SK-N-SH (cell line): ENCODE data around the gene PFDN5. TPM values are rescaled to one million over a fixed set of nuclear protein-coding genes. Genes with fewer than 3 reads are reported as not detected.

ENCODE experiments used
- CTCF ChIA-PET: fragments of 300-600, 350-600 bp; formaldehyde crosslinking; extraction: SDS; loops from one replicate; lab custom pipeline; 2021; lab: Yijun Ruan, JAX
- POLR2A ChIA-PET: fragments of 350-600 bp; sonication (Branson Sonifier 250); formaldehyde crosslinking; extraction: SDS; loops from one replicate; lab custom pipeline; 2020; ENCODE audit warnings: antibody characterized with exemption, inconsistent platforms; lab: Yijun Ruan, JAX
- DNase-seq: peaks from one replicate; pipeline ENCODE4 v3.0.0; 2012
- H2AFZ ChIP-seq: fragments of 200-600 bp; sonication (generic); 2 replicates; pipeline ENCODE4 v1.8.1; 2016; ENCODE audit warnings: antibody characterized with exemption, mild to moderate bottlenecking, low read depth
- H3F3A ChIP-seq: fragments of 200-600 bp; sonication (generic); replicated peaks from 2 replicates; pipeline ENCODE3; 2016; ENCODE audit warnings: antibody characterized with exemption, mild to moderate bottlenecking; ENCODE audit not compliant: insufficient read depth
- H3K27ac ChIP-seq, 2 experiments: fragments of 200-500 bp in 1 of 2; fragments of 200-600 bp in 1 of 2; sonication (Bioruptor generic) in 1 of 2; sonication (generic), shearing (Covaris generic) in 1 of 2; 2 replicates each; pipeline versions ENCODE4 v1.5.1 to v1.6.1; 2014 to 2016; ENCODE audit warnings: low read depth in 2 of 2, inconsistent platforms in 1 of 2, low read length in 1 of 2, mild to moderate bottlenecking in 1 of 2, mixed read lengths in 1 of 2
- H3K27me3 ChIP-seq: fragments of 200-600 bp; sonication (generic), shearing (Covaris generic); 2 replicates; pipeline ENCODE4 v1.6.1; 2016; ENCODE audit warnings: mixed run types; ENCODE audit not compliant: insufficient read depth
- H3K36me3 ChIP-seq, 2 experiments: fragments of 200-500 bp in 1 of 2; fragments of 200-600 bp in 1 of 2; sonication (Bioruptor generic) in 1 of 2; sonication (generic) in 1 of 2; replicated peaks in 1 of 2; 2 replicates each; pipeline versions ENCODE3 to v1.5.1; 2014 to 2016; ENCODE audit warnings: low read length in 1 of 2, mild to moderate bottlenecking in 1 of 2; ENCODE audit not compliant: insufficient read depth in 2 of 2, control insufficient read depth in 1 of 2
- H3K4me1 ChIP-seq, 2 experiments: fragments of 200-500 bp in 1 of 2; fragments of 200-600 bp in 1 of 2; sonication (Bioruptor generic) in 1 of 2; sonication (generic), shearing (Covaris generic) in 1 of 2; 2 replicates each; pipeline versions ENCODE4 v1.5.1 to v1.6.1; 2014 to 2016; ENCODE audit warnings: low read depth in 1 of 2, low read length in 1 of 2, mixed run types in 1 of 2; ENCODE audit not compliant: insufficient read depth in 2 of 2, control insufficient read depth in 1 of 2
- H3K4me2 ChIP-seq: fragments of 200-600 bp; sonication (generic), shearing (Covaris generic); 2 replicates; pipeline ENCODE4 v1.6.1; 2017; ENCODE audit warnings: mixed run types
- H3K4me3 ChIP-seq, 2 experiments: fragments of 200-500 bp in 1 of 2; fragments of 200-600 bp in 1 of 2; sonication (Bioruptor generic) in 1 of 2; sonication (generic), shearing (Covaris generic) in 1 of 2; 2 replicates each; pipeline versions ENCODE4 v1.5.1 to v1.8.1; 2014 to 2016; ENCODE audit warnings: low read depth in 2 of 2, inconsistent platforms in 1 of 2, low read length in 1 of 2, mild to moderate bottlenecking in 1 of 2, mixed read lengths in 1 of 2, moderate library complexity in 1 of 2
- H3K79me2 ChIP-seq: fragments of 200-600 bp; sonication (generic); 2 replicates; pipeline ENCODE4 v1.8.1; 2017; ENCODE audit warnings: mild to moderate bottlenecking; ENCODE audit not compliant: insufficient read depth
- H3K9ac ChIP-seq: fragments of 200-600 bp; sonication (generic); 2 replicates; pipeline ENCODE4 v1.6.1; 2017; ENCODE audit warnings: mixed run types
- H3K9me2 ChIP-seq: fragments of 200-600 bp; sonication (generic); 2 replicates; pipeline ENCODE4 v1.6.1; 2017; ENCODE audit warnings: mixed run types
- H3K9me3 ChIP-seq: fragments of 200-600 bp; sonication (generic); 2 replicates; pipeline ENCODE4 v1.6.1; 2017; ENCODE audit warnings: mixed run types, mild to moderate bottlenecking, moderate library complexity
- H4K20me1 ChIP-seq: fragments of 200-600 bp; sonication (generic); 2 replicates; pipeline ENCODE4 v1.6.1; 2017; ENCODE audit warnings: mild to moderate bottlenecking, mixed run types; ENCODE audit not compliant: insufficient read depth
- EZH2phosphoT487 ChIP-seq: fragments of 200-600 bp; sonication (generic); IDR thresholded peaks from 2 replicates; pipeline ENCODE4 v1.6.1; 2017; ENCODE audit warnings: low read depth, mixed run types, mild to moderate bottlenecking, antibody characterized with exemption, moderate library complexity, borderline replicate concordance
- FOXJ3 ChIP-seq: sonication (generic); formaldehyde crosslinking; IDR thresholded peaks from 2 replicates; pipeline ENCODE4 v1.5.1; 2020; ENCODE audit warnings: mild to moderate bottlenecking, missing genetic modification reagents
- FOXM1 ChIP-seq: IDR thresholded peaks from 2 replicates; pipeline ENCODE4 v1.4.0; 2012; ENCODE audit warnings: low read depth, mild to moderate bottlenecking
- GABPA ChIP-seq: IDR thresholded peaks from 2 replicates; pipeline ENCODE4 v1.4.0; 2012; ENCODE audit warnings: low read depth, mild to moderate bottlenecking
- GATA2 ChIP-seq: sonication (generic); formaldehyde crosslinking; IDR thresholded peaks from 2 replicates; pipeline ENCODE4 v1.5.0; 2020; ENCODE audit warnings: mild to moderate bottlenecking, missing genetic modification reagents
- JUND ChIP-seq: IDR thresholded peaks from 2 replicates; pipeline ENCODE4 v1.4.0; 2012
- MAX ChIP-seq: IDR thresholded peaks from 2 replicates; pipeline ENCODE4 v1.4.0; 2012; ENCODE audit warnings: low read depth
- NFIC ChIP-seq: IDR thresholded peaks from 2 replicates; pipeline ENCODE4 v1.4.0; 2012; ENCODE audit warnings: borderline replicate concordance
- NRF1 ChIP-seq: IDR thresholded peaks from 2 replicates; pipeline ENCODE4 v1.6.1; 2012; ENCODE audit warnings: low read depth, mild to moderate bottlenecking, low read length
- PBX3 ChIP-seq: IDR thresholded peaks from 2 replicates; pipeline ENCODE4; 2012
- RCOR1 ChIP-seq: fragments of 150-350 bp; IDR thresholded peaks from 2 replicates; pipeline ENCODE4 v1.6.1; 2017; ENCODE audit warnings: antibody characterized with exemption, low read length
- RFX5 ChIP-seq: IDR thresholded peaks from 2 replicates; pipeline ENCODE4 v1.6.1; 2012; ENCODE audit warnings: mild to moderate bottlenecking, improper control_type of control experiment, low read length
- SIN3A ChIP-seq: IDR thresholded peaks from 2 replicates; pipeline ENCODE4 v1.6.1; 2012; ENCODE audit warnings: low read depth, mild to moderate bottlenecking, low read length, moderate library complexity, borderline replicate concordance
- SMC3 ChIP-seq: IDR thresholded peaks from 2 replicates; pipeline ENCODE4 v1.6.1; 2012; ENCODE audit warnings: low read depth, low read length, improper control_type of control experiment
- TAF1 ChIP-seq: IDR thresholded peaks from 2 replicates; pipeline ENCODE4 v1.6.1; 2012; ENCODE audit warnings: low read depth, mild to moderate bottlenecking, low read length, moderate library complexity, borderline replicate concordance
- TCF12 ChIP-seq: IDR thresholded peaks from 2 replicates; pipeline ENCODE4 v1.4.0; 2012
- TEAD4 ChIP-seq: IDR thresholded peaks from 2 replicates; pipeline ENCODE4 v1.4.0; 2012; ENCODE audit warnings: mild to moderate bottlenecking, borderline replicate concordance; ENCODE audit not compliant: insufficient read depth
- USF1 ChIP-seq: IDR thresholded peaks from 2 replicates; pipeline ENCODE4 v1.4.0; 2012; ENCODE audit warnings: low read depth, borderline replicate concordance
- WGBS: methylation state at CpG from one replicate; pipeline ENCODE4 v1.1.6; 2017; ENCODE audit warnings: low lambda C conversion rate; 5-methylcytosine and 5-hydroxymethylcytosine counted together
- polyA plus RNA-seq, 3 experiments: library from polyadenylated mRNA; depleted of rRNA; stranded (reverse); fragments of >200 nt; gene quantifications; 2 replicates each; pipeline ENCODE4 v1.2.3, GENCODE V29; 2012
- TF ChIP-seq, protein P1 (sequence below): fragments of 200-600 bp; sonication (generic); IDR thresholded peaks from 2 replicates; pipeline ENCODE4 v1.6.1; 2017; ENCODE audit warnings: antibody characterized with exemption, mild to moderate bottlenecking, moderate library complexity
- TF ChIP-seq, protein P2 (sequence below): fragments of 150-350 bp; IDR thresholded peaks from 2 replicates; pipeline ENCODE4 v1.6.1; 2016; ENCODE audit warnings: mild to moderate bottlenecking, low read depth, low read length

Gene PFDN5
- polyA plus RNA-seq, 1 of the 3 experiments (the other 2 are of a cell fraction) = 1,198 TPM

DNA sequence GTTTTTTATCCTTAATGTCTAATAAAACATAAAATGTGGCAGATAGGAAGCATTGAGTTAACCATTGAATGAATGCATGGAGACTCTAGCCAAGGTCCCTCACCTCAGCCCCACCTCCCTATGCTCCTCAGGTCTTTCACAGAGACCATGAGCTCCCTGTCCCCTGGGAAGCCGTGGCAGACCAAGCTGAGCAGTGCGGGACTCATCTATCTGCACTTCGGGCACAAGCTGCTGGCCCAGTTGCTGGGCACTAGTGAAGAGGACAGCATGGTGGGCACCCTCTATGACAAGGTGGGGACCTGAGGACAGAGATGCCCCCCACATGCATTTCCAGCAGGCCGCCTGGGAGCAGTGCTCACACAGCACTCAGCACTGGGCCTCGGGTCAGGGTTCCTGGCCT, 7.6 kb downstream of the PFDN5 start:
- Histone ChIP-seq H3K4me3 (no peak overlapping the region), H3K4me1 (peaks cover 11 to 22% of the 10 kb centered on the region in 2 experiments), H3K4me2 (0 out of 2 replicates have a peak overlapping the region, but pooled peaks have one; percentile 80), H4K20me1 (no peaks in the 10 kb centered on the region), H2AFZ (no peak overlapping the region), H3K27me3 (no peaks in the 10 kb centered on the region), H3K79me2 (peaks cover 58% of the 10 kb centered on the region), H3K36me3 (peaks cover 32 to 46% of the 10 kb centered on the region in 2 experiments), H3K9ac (no peak overlapping the region), H3K27ac (no peak overlapping the region), H3K9me3 (no peaks in the 10 kb centered on the region), H3K9me2 (no peaks in the 10 kb centered on the region), H3F3A (peaks cover 12% of the 10 kb centered on the region)
- TF ChIP-seq, protein P1, sequence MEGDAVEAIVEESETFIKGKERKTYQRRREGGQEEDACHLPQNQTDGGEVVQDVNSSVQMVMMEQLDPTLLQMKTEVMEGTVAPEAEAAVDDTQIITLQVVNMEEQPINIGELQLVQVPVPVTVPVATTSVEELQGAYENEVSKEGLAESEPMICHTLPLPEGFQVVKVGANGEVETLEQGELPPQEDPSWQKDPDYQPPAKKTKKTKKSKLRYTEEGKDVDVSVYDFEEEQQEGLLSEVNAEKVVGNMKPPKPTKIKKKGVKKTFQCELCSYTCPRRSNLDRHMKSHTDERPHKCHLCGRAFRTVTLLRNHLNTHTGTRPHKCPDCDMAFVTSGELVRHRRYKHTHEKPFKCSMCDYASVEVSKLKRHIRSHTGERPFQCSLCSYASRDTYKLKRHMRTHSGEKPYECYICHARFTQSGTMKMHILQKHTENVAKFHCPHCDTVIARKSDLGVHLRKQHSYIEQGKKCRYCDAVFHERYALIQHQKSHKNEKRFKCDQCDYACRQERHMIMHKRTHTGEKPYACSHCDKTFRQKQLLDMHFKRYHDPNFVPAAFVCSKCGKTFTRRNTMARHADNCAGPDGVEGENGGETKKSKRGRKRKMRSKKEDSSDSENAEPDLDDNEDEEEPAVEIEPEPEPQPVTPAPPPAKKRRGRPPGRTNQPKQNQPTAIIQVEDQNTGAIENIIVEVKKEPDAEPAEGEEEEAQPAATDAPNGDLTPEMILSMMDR = no peak
- TF ChIP-seq FOXM1 (no peak), FOXJ3 (CRISPR knock-in tag) (no peak), GATA2 (CRISPR knock-in tag) (no peak), SMC3 (no peak), USF1 (no peak), RCOR1 (no peak), TEAD4 (no peak), TAF1 (no peak), NRF1 (no peak), PBX3 (no peak), GABPA (no peak), EZH2phosphoT487 (no peak), NFIC (no peak), JUND (no peak), MAX (no peak), RFX5 (no peak), SIN3A (no peak), TCF12 (no peak)
- TF ChIP-seq, protein P2, sequence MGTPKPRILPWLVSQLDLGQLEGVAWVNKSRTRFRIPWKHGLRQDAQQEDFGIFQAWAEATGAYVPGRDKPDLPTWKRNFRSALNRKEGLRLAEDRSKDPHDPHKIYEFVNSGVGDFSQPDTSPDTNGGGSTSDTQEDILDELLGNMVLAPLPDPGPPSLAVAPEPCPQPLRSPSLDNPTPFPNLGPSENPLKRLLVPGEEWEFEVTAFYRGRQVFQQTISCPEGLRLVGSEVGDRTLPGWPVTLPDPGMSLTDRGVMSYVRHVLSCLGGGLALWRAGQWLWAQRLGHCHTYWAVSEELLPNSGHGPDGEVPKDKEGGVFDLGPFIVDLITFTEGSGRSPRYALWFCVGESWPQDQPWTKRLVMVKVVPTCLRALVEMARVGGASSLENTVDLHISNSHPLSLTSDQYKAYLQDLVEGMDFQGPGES = no peak
- POLR2A ChIA-PET = interaction anchor here (1.5 kb wide), 1 partner anchor 18 kb away, joined by 4 read pairs; the partner anchor contains the start of gene AAAS
- DNase-seq = no peak
- WGBS = 90% methylated on average over 5 of the region's 5 CpGs
- CTCF ChIA-PET = interaction anchor here (1.3 to 5.8 kb wide), 5 partner anchors 18 to 90 kb away, joined by 3 to 39 read pairs (median 5); partner anchors contain the start of genes AAAS and ESPL1
